ENCODE measurements around the gene NUDT3. TPM values are rescaled to one million over a fixed set of nuclear protein-coding genes. Genes with fewer than 3 reads are reported as not detected.

Gene NUDT3
- polyA plus RNA-seq, 2 of the 4 experiments (the other 2 are of a cell fraction) = 5.2 to 13.4 TPM

DNA sequence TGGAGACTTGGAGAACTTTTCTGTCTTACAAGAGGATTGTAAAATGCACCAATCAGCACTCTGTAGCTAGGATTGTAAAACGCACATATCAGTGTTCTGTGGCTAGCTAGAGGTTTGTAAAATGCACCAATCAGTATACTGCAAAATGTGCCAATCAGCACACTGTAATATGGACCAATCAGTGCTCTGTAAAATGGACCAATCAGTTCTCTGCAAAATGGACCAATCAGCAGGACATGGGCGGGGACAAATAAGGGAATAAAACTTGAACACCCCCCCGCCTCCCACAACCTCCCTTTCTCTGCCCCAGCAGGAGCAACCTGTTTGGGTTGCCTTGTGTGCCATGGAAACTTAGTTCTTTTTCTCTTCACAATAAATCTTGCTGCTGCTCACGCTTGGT lies 46.2 kb upstream of the NUDT3 start:
- ChIA-PET CTCF (interaction anchor here (0.6 kb wide), 1 partner anchor 302 kb away, joined by 3 read pairs; no protein-coding TSS in a partner anchor), POLR2A (no interaction called here)
- WGBS (ENCODE audit: missing lambda C conversion rate) = 43% methylated on average over 4 of the region's 4 CpGs
- H3K4me3 ChIP-seq = no peak overlapping the region
- no peak overlapping the region for H3K27ac ChIP-seq
- no peaks in the 10 kb centered on the region for H3K9me3 ChIP-seq
- ATAC-seq = no peak
- H3K4me2 ChIP-seq = no peak overlapping the region
- no peak for FAIRE-seq
- no peak for DNase-seq (ENCODE audit: low read depth in 1 of 2, low spot score in 1 of 2)
- H3K4me1 ChIP-seq = no peaks in the 10 kb centered on the region
- TF ChIP-seq BCL3 (IDR thresholded peaks at IDR 0.05) (no peak), RCOR1 (IDR thresholded peaks at IDR 0.05; ENCODE audit: low read depth, low read length) (no peak), EHF (CRISPR knock-in tag; IDR thresholded peaks at IDR 0.05) (no peak), HOXB5 (CRISPR knock-in tag; IDR thresholded peaks at IDR 0.05) (no peak), TP53 (CRISPR knock-in tag; IDR thresholded peaks at IDR 0.05) (no peak), EP300 (IDR thresholded peaks at IDR 0.05) (no peak), HOXB13 (CRISPR knock-in tag; IDR thresholded peaks at IDR 0.05; ENCODE audit: low read depth) (no peak), HEYL (CRISPR knock-in tag; IDR thresholded peaks at IDR 0.05) (no peak), SMC3 (IDR thresholded peaks at IDR 0.05) (no peak), NFE2L2 (conservative IDR thresholded peaks at IDR 0.05; ENCODE audit: low read length) (no peak), TFCP2L1 (CRISPR knock-in tag; IDR thresholded peaks at IDR 0.05) (no peak), FOSL2 (IDR thresholded peaks at IDR 0.05) (no peak), FOSL2 (CRISPR knock-in tag; IDR thresholded peaks at IDR 0.05) (no peak), MAZ (IDR thresholded peaks at IDR 0.05; ENCODE audit: borderline replicate concordance, low read depth, low read length) (no peak), SREBF2 (IDR thresholded peaks at IDR 0.05) (no peak), ESRRA (IDR thresholded peaks at IDR 0.05; ENCODE audit: borderline replicate concordance, low read length) (no peak), CBX2 (IDR thresholded peaks at IDR 0.05; ENCODE audit: borderline replicate concordance, low read depth) (no peak)
- TF ChIP-seq, protein P1, sequence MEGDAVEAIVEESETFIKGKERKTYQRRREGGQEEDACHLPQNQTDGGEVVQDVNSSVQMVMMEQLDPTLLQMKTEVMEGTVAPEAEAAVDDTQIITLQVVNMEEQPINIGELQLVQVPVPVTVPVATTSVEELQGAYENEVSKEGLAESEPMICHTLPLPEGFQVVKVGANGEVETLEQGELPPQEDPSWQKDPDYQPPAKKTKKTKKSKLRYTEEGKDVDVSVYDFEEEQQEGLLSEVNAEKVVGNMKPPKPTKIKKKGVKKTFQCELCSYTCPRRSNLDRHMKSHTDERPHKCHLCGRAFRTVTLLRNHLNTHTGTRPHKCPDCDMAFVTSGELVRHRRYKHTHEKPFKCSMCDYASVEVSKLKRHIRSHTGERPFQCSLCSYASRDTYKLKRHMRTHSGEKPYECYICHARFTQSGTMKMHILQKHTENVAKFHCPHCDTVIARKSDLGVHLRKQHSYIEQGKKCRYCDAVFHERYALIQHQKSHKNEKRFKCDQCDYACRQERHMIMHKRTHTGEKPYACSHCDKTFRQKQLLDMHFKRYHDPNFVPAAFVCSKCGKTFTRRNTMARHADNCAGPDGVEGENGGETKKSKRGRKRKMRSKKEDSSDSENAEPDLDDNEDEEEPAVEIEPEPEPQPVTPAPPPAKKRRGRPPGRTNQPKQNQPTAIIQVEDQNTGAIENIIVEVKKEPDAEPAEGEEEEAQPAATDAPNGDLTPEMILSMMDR (IDR thresholded peaks at IDR 0.05) = no peak

DNA sequence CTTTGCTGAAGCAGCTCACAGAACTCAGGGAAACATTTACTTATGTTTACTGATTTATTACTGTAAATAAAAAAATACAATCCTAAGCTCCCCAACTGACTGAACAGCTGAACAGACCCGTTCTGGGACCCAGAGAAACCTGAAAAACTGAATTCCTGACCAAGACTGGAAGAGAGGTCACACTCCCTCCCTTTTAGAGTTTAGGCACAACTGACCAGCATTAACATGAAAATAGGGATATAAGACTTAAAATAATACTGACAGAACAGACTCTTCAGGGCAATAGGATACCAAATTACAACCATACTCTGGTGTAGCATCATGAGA lies 45.1 kb upstream of the NUDT3 start:
- TF ChIP-seq SMC3 (IDR thresholded peaks at IDR 0.05) (no peak), MAX (IDR thresholded peaks at IDR 0.05) (no peak), NR3C1 (IDR thresholded peaks at IDR 0.05) (no peak), BCL3 (IDR thresholded peaks at IDR 0.05) (no peak), RCOR1 (IDR thresholded peaks at IDR 0.05; ENCODE audit: low read depth, low read length) (no peak), FOSB (CRISPR knock-in tag; IDR thresholded peaks at IDR 0.05) (no peak), RARB (CRISPR knock-in tag; IDR thresholded peaks at IDR 0.05) (no peak)
- WGBS (ENCODE audit: missing lambda C conversion rate) = 33% methylated on average over 1 of the region's 1 CpG
- ChIA-PET POLR2A (no interaction called here), CTCF (interaction anchor here (1.1 kb wide), 1 partner anchor 12 kb away, joined by 3 read pairs; no protein-coding TSS in a partner anchor)
- Histone ChIP-seq H3K27ac (no peak overlapping the region), H3K4me2 (no peak overlapping the region), H3K4me3 (no peak overlapping the region), H3K9me3 (no peaks in the 10 kb centered on the region), H3K4me1 (no peaks in the 10 kb centered on the region)
- FAIRE-seq (no peak), ATAC-seq (no peak), DNase-seq (ENCODE audit: low read depth in 1 of 2, low spot score in 1 of 2) (no peak)

All from A549 (cell line).